HepG2 (cell line): ENCODE measurements around the gene STMN1. TPM values are rescaled to one million over a fixed set of nuclear protein-coding genes. Genes with fewer than 3 reads are reported as not detected.

Experiments
- CBX2 ChIP-seq, 2 experiments: fragments of 200-600 bp in 1 of 2; sonication (generic); formaldehyde crosslinking in 1 of 2; IDR thresholded peaks; 2 replicates each; pipeline versions ENCODE4 v1.7.0 to v1.8.1; 2018 to 2022; ENCODE audit warnings: low read depth in 2 of 2, low read length in 1 of 2, mild to moderate bottlenecking in 1 of 2, missing genetic modification reagents in 1 of 2
- CREBL2 ChIP-seq: sonication (generic); formaldehyde crosslinking; IDR thresholded peaks from 2 replicates; pipeline ENCODE4 v1.8.1; 2023; ENCODE audit warnings: missing genetic modification reagents, mild to moderate bottlenecking, borderline replicate concordance
- FOXJ3 ChIP-seq: sonication (generic); formaldehyde crosslinking; IDR thresholded peaks from 2 replicates; pipeline ENCODE4 v1.4.0; 2020; ENCODE audit warnings: missing genetic modification reagents, mild to moderate bottlenecking, borderline replicate concordance
- HMGXB4 ChIP-seq, 2 experiments: sonication (generic) in 1 of 2; formaldehyde crosslinking in 1 of 2; IDR thresholded peaks; 2 replicates each; pipeline versions ENCODE4 v1.4.0 to v1.6.1; 2018 to 2020; ENCODE audit warnings: missing genetic modification reagents in 2 of 2, borderline replicate concordance in 1 of 2, low read depth in 1 of 2, mild to moderate bottlenecking in 1 of 2, missing biosample characterization in 1 of 2
- POLR2AphosphoS5 ChIP-seq: IDR thresholded peaks from 2 replicates; pipeline ENCODE4 v1.6.1; 2012; ENCODE audit warnings: low read depth, low read length
- THAP11 ChIP-seq: IDR thresholded peaks from 2 replicates; pipeline ENCODE4 v1.6.1; 2016; ENCODE audit warnings: missing biosample characterization, missing genetic modification reagents
- ZBTB25 ChIP-seq: IDR thresholded peaks from 2 replicates; pipeline ENCODE4 v1.6.1; 2018; ENCODE audit warnings: missing genetic modification reagents
- ZNF205 ChIP-seq: IDR thresholded peaks from 2 replicates; pipeline ENCODE4 v1.6.1; 2018; ENCODE audit warnings: missing biosample characterization, missing genetic modification reagents
- ZNF318 ChIP-seq: sonication (generic); formaldehyde crosslinking; IDR thresholded peaks from 2 replicates; pipeline ENCODE4 v1.4.0; 2020; ENCODE audit warnings: mild to moderate bottlenecking, missing genetic modification reagents
- ZNF605 ChIP-seq: sonication (generic); formaldehyde crosslinking; IDR thresholded peaks from 2 replicates; pipeline ENCODE4 v1.8.0; 2022; ENCODE audit warnings: mild to moderate bottlenecking, missing genetic modification reagents
- ZNF660 ChIP-seq: sonication (generic); formaldehyde crosslinking; IDR thresholded peaks from 2 replicates; pipeline ENCODE4 v1.5.1; 2020; ENCODE audit warnings: mild to moderate bottlenecking, low read depth, missing genetic modification reagents, borderline replicate concordance
- ZNF672 ChIP-seq: sonication (generic); formaldehyde crosslinking; IDR thresholded peaks from 2 replicates; pipeline ENCODE4 v1.8.1; 2022; ENCODE audit warnings: missing genetic modification reagents
- polyA plus RNA-seq, 8 experiments: library from polyadenylated mRNA; depleted of rRNA in 3 of 8; stranded (reverse) in 7 of 8; unstranded in 1 of 8; fragments of >200 nt; fragmentation: Illumina TruSeq in 4 of 8; extraction: Trizol in 4 of 8; gene quantifications; 2 replicates each; pipeline versions ENCODE4 v1.2.1 to v1.2.3, GENCODE V29; 2011 to 2016; ENCODE audit warnings: low read depth in 4 of 8, missing spikeins in 1 of 8, mixed read lengths in 1 of 8; ENCODE audit not compliant: insufficient read depth in 1 of 8
- total RNA-seq, 5 experiments: library from RNA; depleted of rRNA; stranded (reverse); fragments of >200 nt; fragmentation: Illumina TruSeq; extraction: Trizol; gene quantifications; 2 replicates each; pipeline ENCODE4 v1.2.3, GENCODE V29; 2016; ENCODE audit warnings: low read depth in 1 of 5

STMN1 gene
- total and polyA plus RNA-seq, 2 of the 13 experiments (the other 11 are each of a cell fraction or from before 2014, with no cell fraction given), result 45.9 to 409 TPM

GRCh38 chr1:25878690-25879089 is 27.5 kb downstream of the STMN1 start (continued):
- TF ChIP-seq HMGXB4 (CRISPR knock-in tag; IDR thresholded peaks at IDR 0.05; ENCODE audit: borderline replicate concordance in 1 of 2, low read depth in 1 of 2) (no peak), CREBL2 (no peak), ZNF605 (CRISPR knock-in tag) (no peak), THAP11 (CRISPR knock-in tag) (no peak), FOXJ3 (CRISPR knock-in tag) (no peak), ZNF672 (CRISPR knock-in tag) (no peak), POLR2AphosphoS5 (no peak), ZNF318 (CRISPR knock-in tag) (no peak), ZNF205 (CRISPR knock-in tag) (no peak), ZNF660 (CRISPR knock-in tag) (no peak), ZBTB25 (no peak), CBX2 (IDR thresholded peaks at IDR 0.05; ENCODE audit: low read depth, low read length) (no peak), CBX2 (CRISPR knock-in tag; IDR thresholded peaks at IDR 0.05; ENCODE audit: low read depth) (no peak)
